WTC11 (cell line): Measurements from ENCODE around the gene INPP5K. TPM values are rescaled to one million over a fixed set of nuclear protein-coding genes. Genes with fewer than 3 reads are reported as not detected.

Experiments
- ATAC-seq: fragments of 200-7000 bp; cut with Tn5 transposase; 2 replicates; pipeline ENCODE4 v1.10.0; 2021; ENCODE audit warnings: mild to moderate bottlenecking, moderate library complexity
- CTCF ChIA-PET: fragments of 300-600 bp; sonication (Branson Sonifier 250); formaldehyde crosslinking; loops from one replicate; lab custom pipeline; 2021; ENCODE audit warnings: antibody characterized with exemption; lab: Charles Lee
- POLR2A ChIA-PET: fragments of 350-600 bp; sonication (Branson Sonifier 250); formaldehyde crosslinking; loops from one replicate; lab custom pipeline; 2021; ENCODE audit warnings: antibody characterized with exemption; lab: Charles Lee
- DNase-seq: peaks from one replicate; pipeline ENCODE4 v3.0.0; 2021; ENCODE audit warnings: low spot score
- H3K27ac Mint-ChIP-seq: 2 replicates; pipeline ENCODE4 v1.8.0; 2021; ENCODE audit warnings: mixed read lengths
- H3K27me3 Mint-ChIP-seq: 2 replicates; pipeline ENCODE4 v1.8.0; 2021; ENCODE audit warnings: low read depth, mild to moderate bottlenecking, moderate library complexity, mixed read lengths
- H3K36me3 Mint-ChIP-seq: 2 replicates; pipeline ENCODE4 v1.8.0; 2021; ENCODE audit warnings: mixed read lengths
- H3K4me1 Mint-ChIP-seq: 2 replicates; pipeline ENCODE4 v1.8.0; 2022; ENCODE audit warnings: mixed read lengths
- H3K4me3 Mint-ChIP-seq: 2 replicates; pipeline ENCODE4 v1.8.0; 2021; ENCODE audit warnings: mild to moderate bottlenecking, moderate library complexity, mixed read lengths
- H3K9me3 Mint-ChIP-seq: 2 replicates; pipeline ENCODE4 v1.8.0; 2021; ENCODE audit warnings: mixed read lengths
- ATF1 ChIP-seq: sonication (generic); formaldehyde crosslinking; IDR thresholded peaks from 2 replicates; pipeline ENCODE4 v1.8.1; 2023; ENCODE audit warnings: mild to moderate bottlenecking, moderate library complexity, missing genetic modification reagents
- CREM ChIP-seq: sonication (generic); formaldehyde crosslinking; IDR thresholded peaks from 2 replicates; pipeline ENCODE4 v1.8.1; 2022; ENCODE audit warnings: mild to moderate bottlenecking, missing genetic modification reagents, moderate library complexity
- E2F1 ChIP-seq: sonication (generic); formaldehyde crosslinking; IDR thresholded peaks from 2 replicates; pipeline ENCODE4 v1.8.0; 2022; ENCODE audit warnings: mild to moderate bottlenecking, missing genetic modification reagents
- E2F4 ChIP-seq: sonication (generic); formaldehyde crosslinking; IDR thresholded peaks from 2 replicates; pipeline ENCODE4 v1.8.1; 2022; ENCODE audit warnings: low read depth, mild to moderate bottlenecking, moderate library complexity, missing genetic modification reagents, borderline replicate concordance
- ESRRA ChIP-seq: sonication (generic); formaldehyde crosslinking; IDR thresholded peaks from 2 replicates; pipeline ENCODE4 v1.8.1; 2022; ENCODE audit warnings: mild to moderate bottlenecking, missing genetic modification reagents, borderline replicate concordance
- ETV6 ChIP-seq: sonication (generic); formaldehyde crosslinking; IDR thresholded peaks from 2 replicates; pipeline ENCODE4 v1.8.1; 2022; ENCODE audit warnings: mild to moderate bottlenecking, missing genetic modification reagents
- GABPB1 ChIP-seq: sonication (generic); formaldehyde crosslinking; IDR thresholded peaks from 2 replicates; pipeline ENCODE4 v1.8.1; 2023; ENCODE audit warnings: mild to moderate bottlenecking, missing genetic modification reagents
- IRF2 ChIP-seq: sonication (generic); formaldehyde crosslinking; IDR thresholded peaks from 2 replicates; pipeline ENCODE4 v1.8.0; 2022; ENCODE audit warnings: low read depth, missing genetic modification reagents, borderline replicate concordance
- KAT7 ChIP-seq: sonication (generic); formaldehyde crosslinking; IDR thresholded peaks from 2 replicates; pipeline ENCODE4 v1.8.1; 2023; ENCODE audit warnings: missing genetic modification reagents, mild to moderate bottlenecking, borderline replicate concordance
- NR3C1 ChIP-seq: sonication (generic); formaldehyde crosslinking; conservative IDR thresholded peaks from 2 replicates; pipeline ENCODE4 v1.8.1; 2023; ENCODE audit warnings: low read depth, mild to moderate bottlenecking, missing genetic modification reagents
- OVOL2 ChIP-seq: fragments of 250-450 bp; sonication (Bioruptor Pico); IDR thresholded peaks from 2 replicates; pipeline ENCODE4 v1.9.0; 2021; ENCODE audit warnings: mild to moderate bottlenecking, borderline replicate concordance
- PREB ChIP-seq: sonication (generic); formaldehyde crosslinking; IDR thresholded peaks from 2 replicates; pipeline ENCODE4 v1.8.1; 2022; ENCODE audit warnings: mild to moderate bottlenecking, missing genetic modification reagents, moderate library complexity, borderline replicate concordance
- PRRX2 ChIP-seq: fragments of 250-450 bp; sonication (Bioruptor Pico); IDR thresholded peaks from 2 replicates; pipeline ENCODE4 v1.8.0; 2021; ENCODE audit warnings: mild to moderate bottlenecking
- SMAD3 ChIP-seq: sonication (generic); formaldehyde crosslinking; IDR thresholded peaks from 2 replicates; pipeline ENCODE4 v1.8.0; 2022; ENCODE audit warnings: missing genetic modification reagents, mild to moderate bottlenecking, borderline replicate concordance
- STAT6 ChIP-seq: sonication (generic); formaldehyde crosslinking; conservative IDR thresholded peaks from 2 replicates; pipeline ENCODE4 v1.8.1; 2023; ENCODE audit warnings: mild to moderate bottlenecking, low read depth, missing genetic modification reagents, moderate library complexity
- TEAD4 ChIP-seq: sonication (generic); formaldehyde crosslinking; IDR thresholded peaks from 2 replicates; pipeline ENCODE4 v1.8.0; 2022; ENCODE audit warnings: mild to moderate bottlenecking, missing genetic modification reagents
- ZNF423 ChIP-seq: fragments of 250-450 bp; sonication (Bioruptor Pico); IDR thresholded peaks from 2 replicates; pipeline ENCODE4 v2.1.2; 2022; ENCODE audit warnings: mild to moderate bottlenecking, moderate library complexity
- total RNA-seq: library from RNA; stranded (reverse); gene quantifications from 3 replicates; pipeline ENCODE4 v1.2.3, GENCODE V29; 2021
- TF ChIP-seq, protein P1 (sequence below): sonication (generic); formaldehyde crosslinking; IDR thresholded peaks from 2 replicates; pipeline ENCODE4 v1.8.0; 2023; ENCODE audit warnings: missing genetic modification reagents
- TF ChIP-seq, protein P2 (sequence below): fragments of 250-450 bp; sonication (Bioruptor Pico); IDR thresholded peaks from 2 replicates; pipeline ENCODE4 v1.9.0; 2021; ENCODE audit warnings: mild to moderate bottlenecking
- TF ChIP-seq, protein P3 (sequence below): sonication (generic); formaldehyde crosslinking; IDR thresholded peaks from 2 replicates; pipeline ENCODE4 v1.8.0; 2022; ENCODE audit warnings: missing genetic modification reagents
- TF ChIP-seq, protein P4 (sequence below): sonication (generic); formaldehyde crosslinking; IDR thresholded peaks from 2 replicates; pipeline ENCODE4 v1.8.0; 2022; ENCODE audit warnings: mild to moderate bottlenecking, missing genetic modification reagents

Gene INPP5K
- total RNA-seq, 1 experiment from 2014 or later, result 26.8 TPM

- POLR2A ChIA-PET, result no interaction called here
- H3K36me3 Mint-ChIP-seq, result no peaks in the 10 kb centered on the region
- peaks cover 3% of the 10 kb centered on the region; the same call in 1 of the 2 replicates for H3K27me3 Mint-ChIP-seq
- no peak overlapping the region for H3K4me3 Mint-ChIP-seq
- H3K9me3 Mint-ChIP-seq, result no peaks in the 10 kb centered on the region
- no peak overlapping the region for H3K27ac Mint-ChIP-seq
- CTCF ChIA-PET, result interaction anchor here (0.7 to 2.4 kb wide), 4 partner anchors 14 to 133 kb away, joined by 3 to 7 read pairs (median 4); partner anchors contain the start of gene INPP5K
- H3K4me1 Mint-ChIP-seq, result 0 out of 2 replicates have a peak, but pooled peaks cover 2% of the 10 kb centered on the region
- ATAC-seq (no peak), DNase-seq (no peak)
- TF ChIP-seq, protein P1, sequence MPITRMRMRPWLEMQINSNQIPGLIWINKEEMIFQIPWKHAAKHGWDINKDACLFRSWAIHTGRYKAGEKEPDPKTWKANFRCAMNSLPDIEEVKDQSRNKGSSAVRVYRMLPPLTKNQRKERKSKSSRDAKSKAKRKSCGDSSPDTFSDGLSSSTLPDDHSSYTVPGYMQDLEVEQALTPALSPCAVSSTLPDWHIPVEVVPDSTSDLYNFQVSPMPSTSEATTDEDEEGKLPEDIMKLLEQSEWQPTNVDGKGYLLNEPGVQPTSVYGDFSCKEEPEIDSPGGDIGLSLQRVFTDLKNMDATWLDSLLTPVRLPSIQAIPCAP, result no peak
- TF ChIP-seq OVOL2 (no peak), KAT7 (CRISPR knock-in tag) (no peak), TEAD4 (CRISPR knock-in tag) (no peak), ESRRA (CRISPR knock-in tag) (no peak), E2F1 (CRISPR knock-in tag) (no peak), NR3C1 (CRISPR knock-in tag) (no peak), PRRX2 (CRISPR knock-in tag) (no peak), PREB (CRISPR knock-in tag) (no peak), ZNF423 (CRISPR knock-in tag) (no peak)
- TF ChIP-seq, protein P2, sequence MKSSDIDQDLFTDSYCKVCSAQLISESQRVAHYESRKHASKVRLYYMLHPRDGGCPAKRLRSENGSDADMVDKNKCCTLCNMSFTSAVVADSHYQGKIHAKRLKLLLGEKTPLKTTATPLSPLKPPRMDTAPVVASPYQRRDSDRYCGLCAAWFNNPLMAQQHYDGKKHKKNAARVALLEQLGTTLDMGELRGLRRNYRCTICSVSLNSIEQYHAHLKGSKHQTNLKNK (CRISPR knock-in tag), result no peak
- TF ChIP-seq, protein P3, sequence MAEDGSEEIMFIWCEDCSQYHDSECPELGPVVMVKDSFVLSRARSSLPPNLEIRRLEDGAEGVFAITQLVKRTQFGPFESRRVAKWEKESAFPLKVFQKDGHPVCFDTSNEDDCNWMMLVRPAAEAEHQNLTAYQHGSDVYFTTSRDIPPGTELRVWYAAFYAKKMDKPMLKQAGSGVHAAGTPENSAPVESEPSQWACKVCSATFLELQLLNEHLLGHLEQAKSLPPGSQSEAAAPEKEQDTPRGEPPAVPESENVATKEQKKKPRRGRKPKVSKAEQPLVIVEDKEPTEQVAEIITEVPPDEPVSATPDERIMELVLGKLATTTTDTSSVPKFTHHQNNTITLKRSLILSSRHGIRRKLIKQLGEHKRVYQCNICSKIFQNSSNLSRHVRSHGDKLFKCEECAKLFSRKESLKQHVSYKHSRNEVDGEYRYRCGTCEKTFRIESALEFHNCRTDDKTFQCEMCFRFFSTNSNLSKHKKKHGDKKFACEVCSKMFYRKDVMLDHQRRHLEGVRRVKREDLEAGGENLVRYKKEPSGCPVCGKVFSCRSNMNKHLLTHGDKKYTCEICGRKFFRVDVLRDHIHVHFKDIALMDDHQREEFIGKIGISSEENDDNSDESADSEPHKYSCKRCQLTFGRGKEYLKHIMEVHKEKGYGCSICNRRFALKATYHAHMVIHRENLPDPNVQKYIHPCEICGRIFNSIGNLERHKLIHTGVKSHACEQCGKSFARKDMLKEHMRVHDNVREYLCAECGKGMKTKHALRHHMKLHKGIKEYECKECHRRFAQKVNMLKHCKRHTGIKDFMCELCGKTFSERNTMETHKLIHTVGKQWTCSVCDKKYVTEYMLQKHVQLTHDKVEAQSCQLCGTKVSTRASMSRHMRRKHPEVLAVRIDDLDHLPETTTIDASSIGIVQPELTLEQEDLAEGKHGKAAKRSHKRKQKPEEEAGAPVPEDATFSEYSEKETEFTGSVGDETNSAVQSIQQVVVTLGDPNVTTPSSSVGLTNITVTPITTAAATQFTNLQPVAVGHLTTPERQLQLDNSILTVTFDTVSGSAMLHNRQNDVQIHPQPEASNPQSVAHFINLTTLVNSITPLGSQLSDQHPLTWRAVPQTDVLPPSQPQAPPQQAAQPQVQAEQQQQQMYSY, result no peak
- TF ChIP-seq, protein P4, sequence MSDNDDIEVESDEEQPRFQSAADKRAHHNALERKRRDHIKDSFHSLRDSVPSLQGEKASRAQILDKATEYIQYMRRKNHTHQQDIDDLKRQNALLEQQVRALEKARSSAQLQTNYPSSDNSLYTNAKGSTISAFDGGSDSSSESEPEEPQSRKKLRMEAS (CRISPR knock-in tag), result no peak
Observed at GRCh38 chr17:1498233-1498632, 18.2 kb downstream of the INPP5K start.

DNA sequence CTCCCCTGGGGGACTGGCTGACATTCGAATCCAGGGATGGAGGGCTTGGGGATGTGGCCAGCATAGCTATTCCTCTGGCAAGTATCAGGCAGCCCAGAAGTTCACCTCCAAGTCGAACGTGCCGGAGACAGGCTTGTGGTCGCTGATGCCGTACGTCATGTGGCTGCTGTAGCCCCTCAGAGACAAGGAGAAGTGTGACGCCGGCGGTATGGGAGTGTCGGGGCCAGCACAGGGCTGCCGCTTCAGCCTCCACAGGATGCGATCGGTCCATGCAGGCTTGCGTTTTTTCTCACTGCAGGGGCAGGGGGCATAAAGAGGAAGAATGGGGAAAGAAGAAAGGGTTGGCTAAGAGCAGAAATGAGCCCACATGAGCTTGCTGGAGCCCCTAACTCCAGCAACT is 18.6 kb downstream of the INPP5K start:
- ChIA-PET CTCF (interaction anchor here (0.7 to 2.4 kb wide), 4 partner anchors 13 to 133 kb away, joined by 3 to 7 read pairs (median 4); partner anchors contain the start of gene INPP5K), POLR2A (no interaction called here)
- Mint-ChIP-seq H3K27me3 (peaks cover 3% of the 10 kb centered on the region; the same call in 1 of the 2 replicates), H3K4me3 (no peak overlapping the region), H3K36me3 (no peaks in the 10 kb centered on the region), H3K4me1 (0 out of 2 replicates have a peak, but pooled peaks cover 6% of the 10 kb centered on the region), H3K27ac (no peak overlapping the region; the same call in 1 of the 2 replicates), H3K9me3 (no peaks in the 10 kb centered on the region)
- no peak for DNase-seq
- ATAC-seq, result no peak
- TF ChIP-seq TEAD4 (CRISPR knock-in tag) (no peak), ETV6 (CRISPR knock-in tag) (no peak), OVOL2 (no peak), GABPB1 (CRISPR knock-in tag) (no peak), E2F4 (CRISPR knock-in tag) (no peak), SMAD3 (no peak), IRF2 (CRISPR knock-in tag) (no peak), E2F1 (CRISPR knock-in tag) (no peak), ATF1 (CRISPR knock-in tag) (no peak), CREM (no peak), STAT6 (CRISPR knock-in tag) (no peak)
